Liver (tissue), 9 donors: ENCODE measurements around the gene KCNQ5. TPM values are rescaled to one million over a fixed set of nuclear protein-coding genes. Genes with fewer than 3 reads are reported as not detected.
A peak's percentile ranks its signal among the peaks of the same experiment; 100 is the strongest.

Source experiments
- DNase-seq: peaks from one replicate; pipeline ENCODE4 v3.0.0-alpha.2; 2017; ENCODE audit warnings: low spot score
- H3K27ac ChIP-seq, 2 donors: one replicate each; pipeline ENCODE4 v1.7.0; 2013; ENCODE audit warnings: inconsistent platforms in 2 of 2, low read length in 2 of 2, control low read depth in 1 of 2, low read depth in 1 of 2, mild to moderate bottlenecking in 1 of 2
- H3K27me3 ChIP-seq, 4 donors: one replicate each; pipeline versions ENCODE4 v1.6.1 to v1.7.0; 2013; ENCODE audit warnings: low read length in 3 of 4, inconsistent platforms in 1 of 4, mild to moderate bottlenecking in 1 of 4, moderate library complexity in 1 of 4; ENCODE audit not compliant: control insufficient read depth in 4 of 4, insufficient read depth in 4 of 4
- H3K36me3 ChIP-seq, 4 donors: one replicate each; pipeline versions ENCODE4 v1.6.1 to v1.7.0; 2013; ENCODE audit warnings: low read length in 3 of 4, mild to moderate bottlenecking in 3 of 4, low read depth in 1 of 4, moderate library complexity in 1 of 4; ENCODE audit not compliant: control insufficient read depth in 4 of 4, insufficient read depth in 3 of 4
- H3K4me1 ChIP-seq, 4 donors: one replicate each; pipeline versions ENCODE4 v1.6.1 to v1.7.0; 2013; ENCODE audit warnings: low read length in 3 of 4, mild to moderate bottlenecking in 3 of 4, moderate library complexity in 1 of 4; ENCODE audit not compliant: control insufficient read depth in 4 of 4, insufficient read depth in 4 of 4
- H3K4me3 ChIP-seq, 3 donors: one replicate each; pipeline versions ENCODE4 v1.6.1 to v1.7.0; 2013; ENCODE audit warnings: low read length in 3 of 3, control low read depth in 1 of 3, low read depth in 1 of 3, mild to moderate bottlenecking in 1 of 3
- H3K9ac ChIP-seq, 2 donors: one replicate each; pipeline ENCODE4 v1.7.0; 2013; ENCODE audit warnings: low read length in 2 of 2, mild to moderate bottlenecking in 2 of 2, moderate library complexity in 2 of 2, control low read depth in 1 of 2, low read depth in 1 of 2
- H3K9me3 ChIP-seq, 4 donors: one replicate each; pipeline versions ENCODE4 v1.6.1 to v1.7.0; 2013; ENCODE audit warnings: low read length in 3 of 4; ENCODE audit not compliant: control insufficient read depth in 4 of 4
- CTCF ChIP-seq: fragments of 150-350 bp; IDR thresholded peaks from 2 replicates; pipeline ENCODE4 v1.5.1; 2017; ENCODE audit warnings: improper control_type of control experiment, low read depth, low read length; ENCODE audit not compliant: missing input control
- EGR1 ChIP-seq, 2 donors: IDR thresholded peaks; 2 replicates each; pipeline ENCODE4 v1.6.1; 2016 to 2018; ENCODE audit warnings: antibody characterized with exemption in 2 of 2, low read depth in 2 of 2
- FOXA2 ChIP-seq: IDR thresholded peaks from 2 replicates; pipeline ENCODE4 v1.6.1; 2016; ENCODE audit warnings: antibody characterized with exemption
- GABPA ChIP-seq, 2 donors: IDR thresholded peaks in 1 of 2; conservative IDR thresholded peaks in 1 of 2; 2 replicates each; pipeline ENCODE4 v1.6.1; 2016; ENCODE audit warnings: antibody characterized with exemption in 2 of 2, mild to moderate bottlenecking in 1 of 2, moderate library complexity in 1 of 2
- HNF4A ChIP-seq, 2 donors: conservative IDR thresholded peaks; 2 replicates each; pipeline ENCODE4 v1.6.1; 2016; ENCODE audit warnings: antibody characterized with exemption in 2 of 2, mild to moderate bottlenecking in 2 of 2
- JUND ChIP-seq, 2 donors: IDR thresholded peaks; 2 replicates each; pipeline ENCODE4 v1.6.1; 2016; ENCODE audit warnings: antibody characterized with exemption in 2 of 2
- MAX ChIP-seq: IDR thresholded peaks from 2 replicates; pipeline ENCODE4 v1.6.1; 2016; ENCODE audit warnings: antibody characterized with exemption
- NR2F2 ChIP-seq: IDR thresholded peaks from 2 replicates; pipeline ENCODE4 v1.6.1; 2016; ENCODE audit warnings: antibody characterized with exemption
- RAD21 ChIP-seq, 2 donors: IDR thresholded peaks; 2 replicates each; pipeline ENCODE4 v1.6.1; 2016; ENCODE audit warnings: antibody characterized with exemption in 2 of 2, mild to moderate bottlenecking in 2 of 2
- REST ChIP-seq: IDR thresholded peaks from 2 replicates; pipeline ENCODE4 v1.6.1; 2016; ENCODE audit warnings: antibody characterized with exemption, mild to moderate bottlenecking
- RXRA ChIP-seq, 2 donors: IDR thresholded peaks; 2 replicates each; pipeline ENCODE4 v1.6.1; 2017 to 2018; ENCODE audit warnings: antibody characterized with exemption in 2 of 2, mild to moderate bottlenecking in 1 of 2
- SP1 ChIP-seq: IDR thresholded peaks from 2 replicates; pipeline ENCODE4 v1.6.1; 2018; ENCODE audit warnings: antibody characterized with exemption, mild to moderate bottlenecking
- TAF1 ChIP-seq: conservative IDR thresholded peaks from 2 replicates; pipeline ENCODE4 v1.6.1; 2016; ENCODE audit warnings: antibody characterized with exemption, mild to moderate bottlenecking
- YY1 ChIP-seq: IDR thresholded peaks from 2 replicates; pipeline ENCODE4 v1.6.1; 2016; ENCODE audit warnings: antibody characterized with exemption, mild to moderate bottlenecking
- ZBTB33 ChIP-seq: IDR thresholded peaks from 2 replicates; pipeline ENCODE4 v1.6.1; 2016; ENCODE audit warnings: antibody characterized with exemption
- WGBS: extraction: QIAGEN DNeasy Blood & Tissue Kit; methylation state at CpG from one replicate; pipeline ENCODE4 v1.1.7; 2013; 5-methylcytosine and 5-hydroxymethylcytosine counted together
- polyA plus RNA-seq, 2 donors: library from polyadenylated mRNA; stranded (reverse) in 1 of 2; unstranded in 1 of 2; fragments of 200-250 nt in 1 of 2; fragments of >200 nt in 1 of 2; fragmentation: Nextera tagmentation in 1 of 2; extraction: Ambion mirVana in 1 of 2; gene quantifications; one replicate each; pipeline versions ENCODE4 v1.2.1 to v1.2.3, GENCODE V29; 2013 to 2015
- total RNA-seq, 2 donors: library from RNA; depleted of rRNA; stranded (reverse); fragments of >200 nt; gene quantifications; one replicate each; pipeline ENCODE4 v1.2.3, GENCODE V29; 2014
- donor health status: healthy.
- donor health status: healthy.
- donor health status: healthy.
- donor health status: healthy.
- donor health status: healthy.

KCNQ5 gene
- total RNA-seq: 1 to 10 TPM in 1 of 2 donors, under 1 TPM in 1; 0.17 to 1.1 TPM
- under 1 TPM; 0.02 to 0.14 TPM for polyA plus RNA-seq

- Histone ChIP-seq H3K36me3 (no peaks in the 10 kb centered on the region), H3K9ac (no peak within 1 kb of the TSS), H3K27ac (no peak within 1 kb of the TSS), H3K4me3 (peak within 1 kb of the TSS in 2 of 3 donors; percentile 29 to 56), H3K9me3 (no peaks in the 10 kb centered on the region), H3K4me1 (peaks cover 7 to 35% (median 23%) of the 10 kb centered on the region in 4 donors), H3K27me3 (peaks cover 0 to 7% (median 2%) of the 10 kb centered on the region in 4 donors)
- DNase-seq: no peak
- 2% methylated on average over 58 of the region's 58 CpGs for WGBS
- no peak for TF ChIP-seq MAX
- no peak for TF ChIP-seq REST
- TF ChIP-seq FOXA2: no peak
- TF ChIP-seq YY1: no peak
- no peak for TF ChIP-seq TAF1
- TF ChIP-seq RXRA (IDR thresholded peaks at IDR 0.05): no peak
- no peak for TF ChIP-seq RAD21 (IDR thresholded peaks at IDR 0.05)
- TF ChIP-seq ZBTB33: no peak
- TF ChIP-seq SP1: no peak
- TF ChIP-seq CTCF: no peak
- no peak for TF ChIP-seq HNF4A (conservative IDR thresholded peaks at IDR 0.05)
- no peak for TF ChIP-seq NR2F2
- no peak for TF ChIP-seq EGR1 (IDR thresholded peaks at IDR 0.05; ENCODE audit: low read depth in 2 of 2)
Observed at GRCh38 chr6:72621291-72622093, at the start of gene KCNQ5. Gene KCNQ5, plus strand, starts transcription at chr6:72622064.

- H3K9ac ChIP-seq: no peak overlapping the region
- no peak overlapping the region for H3K4me3 ChIP-seq
- WGBS: 67% methylated on average over 2 of the region's 2 CpGs
- no peaks in the 10 kb centered on the region for H3K4me1 ChIP-seq
- DNase-seq: no peak
- no peaks in the 10 kb centered on the region for H3K9me3 ChIP-seq
- no peaks in the 10 kb centered on the region for H3K36me3 ChIP-seq
- no peaks in the 10 kb centered on the region for H3K27me3 ChIP-seq
- no peak overlapping the region for H3K27ac ChIP-seq
- TF ChIP-seq REST: no peak
- TF ChIP-seq YY1: no peak
- no peak for TF ChIP-seq ZBTB33
- no peak for TF ChIP-seq HNF4A (conservative IDR thresholded peaks at IDR 0.05)
- TF ChIP-seq FOXA2: no peak
- no peak for TF ChIP-seq NR2F2
- no peak for TF ChIP-seq GABPA (IDR thresholded peaks at IDR 0.05 in 1 of 2, conservative IDR thresholded peaks at IDR 0.05 in 1 of 2)
- no peak for TF ChIP-seq JUND (IDR thresholded peaks at IDR 0.05)
Observed at GRCh38 chr6:72579865-72580264, 42.0 kb upstream of the KCNQ5 start.
